ENCODE measurements around the gene C1orf116.

C1orf116 gene

GRCh38 chr1:207030522-207031009, 2.0 kb downstream of the C1orf116 start:
- DNase-seq (ENCODE audit: low read depth): no peak
- no peak overlapping the region for H3K4me3 ChIP-seq (ENCODE audit: low read length)
- TF ChIP-seq, protein P1, sequence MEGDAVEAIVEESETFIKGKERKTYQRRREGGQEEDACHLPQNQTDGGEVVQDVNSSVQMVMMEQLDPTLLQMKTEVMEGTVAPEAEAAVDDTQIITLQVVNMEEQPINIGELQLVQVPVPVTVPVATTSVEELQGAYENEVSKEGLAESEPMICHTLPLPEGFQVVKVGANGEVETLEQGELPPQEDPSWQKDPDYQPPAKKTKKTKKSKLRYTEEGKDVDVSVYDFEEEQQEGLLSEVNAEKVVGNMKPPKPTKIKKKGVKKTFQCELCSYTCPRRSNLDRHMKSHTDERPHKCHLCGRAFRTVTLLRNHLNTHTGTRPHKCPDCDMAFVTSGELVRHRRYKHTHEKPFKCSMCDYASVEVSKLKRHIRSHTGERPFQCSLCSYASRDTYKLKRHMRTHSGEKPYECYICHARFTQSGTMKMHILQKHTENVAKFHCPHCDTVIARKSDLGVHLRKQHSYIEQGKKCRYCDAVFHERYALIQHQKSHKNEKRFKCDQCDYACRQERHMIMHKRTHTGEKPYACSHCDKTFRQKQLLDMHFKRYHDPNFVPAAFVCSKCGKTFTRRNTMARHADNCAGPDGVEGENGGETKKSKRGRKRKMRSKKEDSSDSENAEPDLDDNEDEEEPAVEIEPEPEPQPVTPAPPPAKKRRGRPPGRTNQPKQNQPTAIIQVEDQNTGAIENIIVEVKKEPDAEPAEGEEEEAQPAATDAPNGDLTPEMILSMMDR (conservative IDR thresholded peaks at IDR 0.05; ENCODE audit: low read depth, low read length): no peak

DNA sequence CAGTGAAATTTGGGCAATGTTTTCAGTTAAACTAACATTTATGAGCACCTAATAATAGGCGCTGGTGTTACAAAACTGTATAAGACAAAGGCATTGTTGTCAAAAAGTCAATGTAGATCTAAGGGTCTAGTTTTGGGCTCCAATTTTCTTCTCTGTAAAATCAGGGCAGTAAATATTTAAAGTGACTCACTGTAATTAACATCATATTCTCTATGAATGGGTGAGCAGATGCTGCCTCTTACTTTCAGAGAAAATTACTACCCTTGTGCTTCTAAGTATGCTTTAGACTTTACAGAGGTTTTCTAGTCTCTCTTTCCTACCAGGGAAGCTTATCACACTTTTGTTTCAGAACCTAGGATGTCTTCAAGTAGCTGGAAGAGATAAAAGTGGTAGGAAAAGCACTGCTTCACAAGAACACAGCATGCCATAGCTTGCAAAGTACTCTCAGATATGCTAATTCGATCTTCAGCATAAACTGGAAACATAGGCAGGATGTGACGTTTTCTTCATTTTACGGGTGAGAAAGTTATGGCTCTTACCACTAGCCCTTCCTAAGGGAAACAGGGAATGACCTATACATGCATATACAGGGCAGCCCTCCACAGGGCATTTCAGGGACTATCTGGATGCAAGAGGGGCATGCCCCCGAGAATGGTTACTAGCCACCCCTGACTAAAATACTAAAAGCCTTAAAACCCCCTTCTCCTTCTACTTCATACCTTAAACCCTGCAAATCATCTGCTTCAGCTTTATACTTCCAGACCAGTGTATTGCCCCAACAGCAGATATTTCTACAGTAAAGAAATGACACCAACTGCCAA, 2.6 kb downstream of the C1orf116 start:
- DNase-seq (ENCODE audit: low read depth): no peak
- TF ChIP-seq, protein P1 (conservative IDR thresholded peaks at IDR 0.05; ENCODE audit: low read depth, low read length): no peak
- H3K4me3 ChIP-seq (ENCODE audit: low read length): no peak overlapping the region

DNA sequence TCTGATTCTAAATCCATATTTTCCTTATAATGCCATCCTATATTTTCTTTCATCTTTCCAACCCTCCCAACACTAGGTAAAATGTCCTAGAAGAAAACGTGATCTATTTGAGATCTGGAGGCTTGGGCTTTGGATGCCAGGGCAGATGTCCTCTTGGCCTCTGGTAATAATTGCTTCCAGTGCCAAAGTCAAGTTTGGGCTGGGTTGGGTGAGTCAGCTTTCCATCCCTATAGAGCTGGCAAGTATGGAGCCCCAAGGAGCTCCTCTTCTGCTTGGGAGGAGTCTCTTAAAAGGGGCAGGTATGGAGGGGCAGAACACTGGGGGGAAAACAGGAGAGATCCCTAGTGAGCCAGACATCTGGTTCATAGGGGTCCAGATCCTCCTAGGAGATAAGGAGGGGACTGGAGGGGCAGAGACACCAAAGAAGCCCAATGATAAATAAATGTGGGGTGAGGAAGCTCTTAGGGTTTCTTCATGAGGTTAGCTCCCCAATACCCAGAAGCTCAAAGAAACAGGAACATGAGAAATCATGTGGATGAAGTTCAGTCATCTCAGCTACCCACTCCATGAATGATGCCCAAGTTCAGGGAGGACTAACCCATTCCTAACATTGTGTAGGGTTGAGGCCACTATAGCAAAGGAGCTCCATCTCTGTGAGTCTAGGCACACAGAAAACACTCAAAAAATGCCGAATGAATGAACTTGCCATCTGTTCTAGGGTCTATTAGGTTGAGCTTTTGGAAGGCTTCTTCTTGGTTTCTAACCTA, 3.5 kb downstream of the C1orf116 start:
- no peak for DNase-seq (ENCODE audit: low read depth)
- no peak overlapping the region for H3K4me3 ChIP-seq (ENCODE audit: low read length)
- TF ChIP-seq, protein P1 (conservative IDR thresholded peaks at IDR 0.05; ENCODE audit: low read depth, low read length): no peak

DNA sequence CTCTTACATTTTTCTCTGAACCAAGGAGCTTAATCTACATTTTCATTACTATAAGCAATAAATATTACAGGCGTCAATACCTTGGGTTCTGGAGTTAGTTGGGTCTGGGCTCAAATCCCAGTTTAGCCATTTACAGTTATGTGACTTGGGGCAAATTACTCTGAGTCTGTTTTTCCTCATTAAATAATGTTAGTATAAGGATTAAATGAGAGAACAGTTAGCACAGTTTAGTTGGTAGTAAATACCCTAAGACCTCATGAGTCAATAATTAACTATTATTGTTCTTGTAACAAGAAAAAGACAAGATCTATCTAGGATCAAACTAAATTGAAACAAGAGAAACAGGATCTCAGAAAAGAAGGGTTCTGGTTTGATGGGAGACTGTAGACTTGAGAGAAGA, 4.6 kb downstream of the C1orf116 start:
- DNase-seq (ENCODE audit: low read depth): no peak
- H3K4me3 ChIP-seq (ENCODE audit: low read length): no peak overlapping the region
- TF ChIP-seq, protein P1 (conservative IDR thresholded peaks at IDR 0.05; ENCODE audit: low read depth, low read length): no peak

GRCh38 chr1:207027206-207027777, 5.3 kb downstream of the C1orf116 start:
- DNase-seq (ENCODE audit: low read depth): no peak
- no peak overlapping the region for H3K4me3 ChIP-seq (ENCODE audit: low read length)
- TF ChIP-seq, protein P1 (conservative IDR thresholded peaks at IDR 0.05; ENCODE audit: low read depth, low read length): no peak

DNA sequence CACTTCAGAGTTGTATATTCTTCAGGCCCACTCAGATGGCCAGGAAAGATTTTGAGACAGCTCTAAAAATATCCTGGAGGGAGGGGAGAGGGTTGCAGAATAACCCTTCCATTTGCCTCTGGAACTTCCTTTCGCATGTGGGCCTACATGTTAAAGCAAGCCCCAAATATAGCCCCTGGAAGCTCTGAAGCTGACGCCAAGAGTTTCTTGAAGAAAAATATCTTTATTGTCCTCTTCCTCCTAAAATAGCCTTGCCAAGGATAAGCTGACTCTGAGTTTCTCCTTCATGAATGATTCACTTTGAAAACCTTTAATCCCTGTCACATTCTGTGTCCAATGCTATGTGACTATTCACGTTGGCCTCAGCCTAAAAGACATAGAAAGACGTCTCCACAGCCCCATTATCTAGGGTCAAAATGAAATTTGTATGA, 6.4 kb downstream of the C1orf116 start:
- TF ChIP-seq, protein P1 (conservative IDR thresholded peaks at IDR 0.05; ENCODE audit: low read depth, low read length): no peak
- H3K4me3 ChIP-seq (ENCODE audit: low read length): no peak overlapping the region
- no peak for DNase-seq (ENCODE audit: low read depth)

Data from retinal pigment epithelial cell (primary cell).